GM13977 (cell line): ENCODE data around the gene SRSF8.
A peak's percentile ranks its signal among the peaks of the same experiment; 100 is the strongest.

Experiments
- DNase-seq: peaks from one replicate; pipeline ENCODE4 v3.0.0; 2012; ENCODE audit warnings: low spot score
- CTCF ChIP-seq: IDR thresholded peaks from 2 replicates; pipeline ENCODE4 v1.5.1; 2012; ENCODE audit warnings: mild to moderate bottlenecking, control low read depth; ENCODE audit not compliant: insufficient read depth; ENCODE audit errors: extremely low read depth, missing control alignments
- in situ Hi-C: fragments of 300-500 bp; cut with MboI; formaldehyde crosslinking; loops from one replicate; pipeline ENCODE4 v1.12.0; 2022; ENCODE audit warnings: low sequenced_read_pairs, low pct_unique_long_range_greater_than_20kb, mixed read lengths, inconsistent platforms; ENCODE audit not compliant: unreplicated experiment

SRSF8 gene

GRCh38 chr11:95076981-95077380 is 10.3 kb downstream of the SRSF8 start:
- in situ Hi-C loops, result loop anchor here (10.0 kb wide), 1 partner anchor 58 kb away; no protein-coding TSS in a partner anchor
- no peak for TF ChIP-seq CTCF

DNA sequence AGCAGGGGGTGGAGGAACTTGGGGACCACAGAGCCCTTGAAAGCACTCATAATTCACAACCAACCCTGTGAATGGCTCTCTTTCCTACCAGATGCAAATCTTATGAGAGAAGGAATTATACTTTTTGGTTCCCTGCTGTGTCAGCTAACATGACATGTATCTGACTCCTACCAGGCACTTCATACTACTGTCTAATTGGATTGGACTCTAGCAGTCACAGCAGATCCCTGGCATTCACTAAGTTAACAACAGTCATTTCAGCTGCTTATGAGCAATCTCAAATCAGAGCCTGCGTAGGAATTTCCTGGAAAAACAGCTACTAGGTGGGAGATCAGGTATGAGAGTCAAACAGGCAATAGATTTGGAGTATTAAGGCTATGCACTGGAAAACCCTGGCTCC is 11.8 kb downstream of the SRSF8 start:
- in situ Hi-C loops, result loop anchor here (10.0 kb wide), 1 partner anchor 56 kb away; no protein-coding TSS in a partner anchor
- DNase-seq, result no peak
- no peak for TF ChIP-seq CTCF

More at GRCh38 chr11:95076981-95077380, 10.3 kb downstream of the SRSF8 start:
- DNase-seq, result no peak

DNA sequence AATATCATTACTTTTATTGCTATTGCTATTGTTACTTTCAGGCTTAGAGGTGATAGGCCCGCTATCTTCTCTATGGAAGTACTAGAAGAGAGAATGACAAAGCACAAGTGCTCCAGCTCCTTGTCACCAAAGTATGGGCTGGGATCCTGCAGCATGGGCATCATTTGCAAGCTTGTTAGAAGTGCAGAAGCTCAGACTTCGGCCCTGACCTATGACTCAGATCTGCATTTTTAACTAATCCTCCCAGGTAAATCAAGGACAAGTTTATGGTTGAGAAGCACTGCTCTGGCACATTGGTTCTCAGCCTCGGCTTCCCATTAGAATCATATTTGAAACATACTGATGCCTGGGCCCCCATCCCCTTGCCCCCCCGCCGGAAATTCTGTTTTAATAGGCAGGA is 14.3 kb downstream of the SRSF8 start:
- in situ Hi-C loops, result no loop called here
- no peak for DNase-seq
- no peak for TF ChIP-seq CTCF

DNA sequence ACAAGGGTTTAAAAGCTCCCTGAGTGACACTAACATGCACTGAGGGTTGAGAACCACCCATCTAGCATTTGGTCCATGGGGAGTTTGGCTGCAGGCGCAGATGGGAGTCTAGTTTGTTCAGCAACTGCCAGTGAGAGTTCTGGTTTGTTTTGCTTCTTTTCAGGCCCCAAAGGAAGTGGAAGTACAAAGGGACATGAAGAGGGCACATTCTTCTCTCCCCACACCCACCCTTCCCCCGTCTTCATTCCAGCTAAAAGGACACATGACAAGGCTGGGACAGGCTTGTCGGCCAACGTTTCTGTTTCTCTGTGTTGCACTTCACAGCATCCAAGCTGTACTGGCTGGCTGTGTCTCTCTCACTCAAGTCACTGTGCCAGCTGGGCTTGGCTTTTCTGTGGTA is 14.7 kb downstream of the SRSF8 start:
- in situ Hi-C loops, result no loop called here
- TF ChIP-seq CTCF, result no peak
- no peak for DNase-seq

GRCh38 chr11:95082576-95083001 is 15.9 kb downstream of the SRSF8 start:
- in situ Hi-C loops, result no loop called here
- TF ChIP-seq CTCF, result no peak
- DNase-seq, result no peak

- no peak for TF ChIP-seq CTCF
- DNase-seq, result peak; percentile 27
- in situ Hi-C loops, result no loop called here
These were observed 17.8 kb downstream of the SRSF8 start for GRCh38 chr11:95084509-95084908.

- DNase-seq, result no peak
- in situ Hi-C loops, result no loop called here
These were observed 18.5 kb downstream of the SRSF8 start for GRCh38 chr11:95085117-95085816.

More at GRCh38 chr11:95085117-95085816, 18.5 kb downstream of the SRSF8 start:
- no peak for TF ChIP-seq CTCF
